ENCODE data around the gene MGST3.

DNA sequence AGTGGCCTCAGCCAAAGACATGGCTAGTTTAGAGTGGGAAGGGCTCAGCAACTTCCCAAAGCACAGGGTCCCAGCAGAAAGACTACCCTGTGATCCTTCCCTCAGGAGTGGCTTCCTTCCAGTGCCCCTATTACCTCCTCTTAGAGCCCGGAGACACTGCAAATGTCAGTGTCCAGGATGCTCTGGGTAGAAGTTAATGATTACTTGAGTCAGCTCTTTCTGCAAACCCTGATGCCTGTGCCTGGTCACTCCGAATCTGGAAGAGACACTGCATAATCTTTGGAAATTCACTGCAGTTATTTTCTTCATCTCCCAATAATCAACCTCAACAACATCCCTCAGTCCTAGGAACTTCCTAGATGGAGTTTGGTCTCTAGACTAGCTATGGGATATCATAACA, 27.2 kb upstream of the MGST3 start:
- TF ChIP-seq CTCF (IDR thresholded peaks at IDR 0.05) (no peak), POLR2A (IDR thresholded peaks at IDR 0.05) (no peak)
